GM18526 (cell line): ENCODE measurements around the gene PHLDA2.

Experiments
- POLR2A ChIP-seq: IDR thresholded peaks from 3 replicates; pipeline ENCODE4 v1.6.1; 2011; ENCODE audit not compliant: insufficient read length; ENCODE audit errors: extremely low read depth

PHLDA2 gene

GRCh38 chr11:2911785-2912391 is 17.3 kb downstream of the PHLDA2 start:
- no peak for TF ChIP-seq POLR2A

- TF ChIP-seq POLR2A = no peak
Measured at GRCh38 chr11:2911088-2911784, 18.0 kb downstream of the PHLDA2 start.

- TF ChIP-seq POLR2A = no peak
Measured at GRCh38 chr11:2910401-2910955, 18.7 kb downstream of the PHLDA2 start.

GRCh38 chr11:2909133-2909902 is 19.9 kb downstream of the PHLDA2 start:
- TF ChIP-seq POLR2A = no peak

GRCh38 chr11:2908130-2908529 is 21.1 kb downstream of the PHLDA2 start:
- no peak for TF ChIP-seq POLR2A

GRCh38 chr11:2904153-2905052 is 24.8 kb downstream of the PHLDA2 start:
- no peak for TF ChIP-seq POLR2A

GRCh38 chr11:2903672-2904011 is 25.6 kb downstream of the PHLDA2 start:
- TF ChIP-seq POLR2A = no peak

GRCh38 chr11:2902784-2903671 is 26.2 kb downstream of the PHLDA2 start:
- TF ChIP-seq POLR2A = no peak

GRCh38 chr11:2901854-2902783 is 27.1 kb downstream of the PHLDA2 start:
- peak; percentile 58 for TF ChIP-seq POLR2A

GRCh38 chr11:2901196-2901796 is 27.9 kb downstream of the PHLDA2 start:
- TF ChIP-seq POLR2A = no peak

GRCh38 chr11:2899080-2899783 is 30.0 kb downstream of the PHLDA2 start:
- TF ChIP-seq POLR2A = no peak
